ENCODE results near the gene FOXD1.
A peak's percentile ranks its signal among the peaks of the same experiment; 100 is the strongest.
"Not testable (repeated sequence)": the region's sequence is repeated elsewhere in the genome, so short reads cannot be mapped to it uniquely, and the experiment has no call there.

The FOXD1 gene

GRCh38 chr5:73448463-73449136, at the start of gene FOXD1:
TSS of gene FOXD1 (minus strand) at chr5:73448777. CDS start at chr5:73448362, 415 bp downstream.
- DNase-seq = no peak

- DNase-seq = no peak
Measured at GRCh38 chr5:73497497-73498056, 49.0 kb upstream of the FOXD1 start.

- peak; percentile 54 to 69 for DNase-seq
Measured at GRCh38 chr5:73496984-73497457, 48.4 kb upstream of the FOXD1 start.

GRCh38 chr5:73495772-73496335, 47.3 kb upstream of the FOXD1 start:
- no peak for DNase-seq

- DNase-seq = no peak
Measured at GRCh38 chr5:73494721-73495120, 46.1 kb upstream of the FOXD1 start.

GRCh38 chr5:73493421-73493820, 44.8 kb upstream of the FOXD1 start:
- no peak for DNase-seq

- DNase-seq = no peak
Measured at GRCh38 chr5:73491155-73491554, 42.6 kb upstream of the FOXD1 start.

GRCh38 chr5:73490088-73490487, 41.5 kb upstream of the FOXD1 start:
- no peak for DNase-seq

GRCh38 chr5:73488806-73489205, 40.2 kb upstream of the FOXD1 start:
- no peak for DNase-seq

- no peak for DNase-seq
Measured at GRCh38 chr5:73487815-73488214, 39.2 kb upstream of the FOXD1 start.

GRCh38 chr5:73487257-73487656, 38.7 kb upstream of the FOXD1 start:
- not testable (repeated sequence) for DNase-seq

- no peak for DNase-seq
Measured at GRCh38 chr5:73486119-73486899, 37.7 kb upstream of the FOXD1 start.

- no peak for DNase-seq
Measured at GRCh38 chr5:73485715-73486114, 37.1 kb upstream of the FOXD1 start.

GRCh38 chr5:73484511-73484910, 35.9 kb upstream of the FOXD1 start:
- DNase-seq = no peak

- no peak for DNase-seq
Measured at GRCh38 chr5:73483676-73484075, 35.1 kb upstream of the FOXD1 start.

- DNase-seq = no peak
Measured at GRCh38 chr5:73482383-73483136, 34.0 kb upstream of the FOXD1 start.

- no peak for DNase-seq
Measured at GRCh38 chr5:73480500-73480899, 31.9 kb upstream of the FOXD1 start.

- DNase-seq = no peak
Measured at GRCh38 chr5:73472116-73472515, 23.5 kb upstream of the FOXD1 start.

- no peak for DNase-seq
Measured at GRCh38 chr5:73471654-73472053, 23.1 kb upstream of the FOXD1 start.

- no peak for DNase-seq
Measured at GRCh38 chr5:73469878-73470277, 21.3 kb upstream of the FOXD1 start.

GRCh38 chr5:73468638-73469037, 20.1 kb upstream of the FOXD1 start:
- DNase-seq = not testable (repeated sequence)

- DNase-seq = no peak
Measured at GRCh38 chr5:73464016-73464745, 15.6 kb upstream of the FOXD1 start.

All from AML-193 (cell line).